Measurements from ENCODE around the gene GRIK3. TPM values are rescaled to one million over a fixed set of nuclear protein-coding genes. Genes with fewer than 3 reads are reported as not detected.
"Not testable (repeated sequence)": the region's sequence is repeated elsewhere in the genome, so short reads cannot be mapped to it uniquely, and the experiment has no call there.

GRIK3 gene
- total and polyA plus RNA-seq, 3 experiments from 2014 or later, result not detected

DNA sequence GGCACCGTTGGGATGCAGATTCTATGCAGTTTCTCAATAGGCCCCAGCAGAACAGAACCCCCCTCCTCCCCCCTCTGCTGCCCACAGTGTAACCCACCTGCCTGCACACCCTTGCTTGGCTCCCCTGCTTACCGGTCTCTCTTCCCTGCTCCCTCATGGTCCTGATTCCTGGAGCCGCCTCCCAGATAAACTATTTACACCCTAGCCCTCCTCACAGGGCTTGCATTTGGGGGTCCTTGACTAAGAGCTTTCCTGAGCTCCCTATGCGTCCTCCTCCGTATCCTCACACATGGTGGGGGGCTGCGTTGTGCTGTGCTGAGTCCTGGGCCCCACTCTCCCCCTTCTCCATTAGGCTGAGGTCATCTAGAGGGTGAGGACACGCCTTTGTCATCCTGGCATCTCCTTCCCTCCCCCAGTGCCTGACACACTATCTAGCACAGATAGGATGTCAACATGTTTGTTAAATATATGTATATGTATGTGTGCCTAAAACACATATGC, 121.9 kb downstream of the GRIK3 start:
- Mint-ChIP-seq H3K27me3 (peaks cover 13 to 34% of the 10 kb centered on the region in 2 donors), H3K4me1 (no peaks in the 10 kb centered on the region), H3K36me3 (no peaks in the 10 kb centered on the region), H3K9me3 (peaks cover 0 to 6% (median 0%) of the 10 kb centered on the region in 5 donors), H3K27ac (no peak overlapping the region), H3K4me3 (no peak overlapping the region)
- POLR2A ChIA-PET, result no interaction called here
- H3K4me3 ChIP-seq (ENCODE audit: low read length), result no peak overlapping the region
- CTCF ChIA-PET, result no interaction called here
- no peaks in the 10 kb centered on the region for H3K9me3 ChIP-seq (ENCODE audit: low read length)
- no peaks in the 10 kb centered on the region for H3K4me1 ChIP-seq (ENCODE audit: insufficient read depth, low read length)
- H3K27me3 ChIP-seq (ENCODE audit: insufficient read depth, low read length, poor library complexity, severe bottlenecking), result no peaks in the 10 kb centered on the region
- DNase-seq, result no peak
- H3K27ac ChIP-seq (ENCODE audit: low read depth, low read length), result no peak overlapping the region
- no peaks in the 10 kb centered on the region for H3K36me3 ChIP-seq (ENCODE audit: insufficient read depth, low read length)

DNA sequence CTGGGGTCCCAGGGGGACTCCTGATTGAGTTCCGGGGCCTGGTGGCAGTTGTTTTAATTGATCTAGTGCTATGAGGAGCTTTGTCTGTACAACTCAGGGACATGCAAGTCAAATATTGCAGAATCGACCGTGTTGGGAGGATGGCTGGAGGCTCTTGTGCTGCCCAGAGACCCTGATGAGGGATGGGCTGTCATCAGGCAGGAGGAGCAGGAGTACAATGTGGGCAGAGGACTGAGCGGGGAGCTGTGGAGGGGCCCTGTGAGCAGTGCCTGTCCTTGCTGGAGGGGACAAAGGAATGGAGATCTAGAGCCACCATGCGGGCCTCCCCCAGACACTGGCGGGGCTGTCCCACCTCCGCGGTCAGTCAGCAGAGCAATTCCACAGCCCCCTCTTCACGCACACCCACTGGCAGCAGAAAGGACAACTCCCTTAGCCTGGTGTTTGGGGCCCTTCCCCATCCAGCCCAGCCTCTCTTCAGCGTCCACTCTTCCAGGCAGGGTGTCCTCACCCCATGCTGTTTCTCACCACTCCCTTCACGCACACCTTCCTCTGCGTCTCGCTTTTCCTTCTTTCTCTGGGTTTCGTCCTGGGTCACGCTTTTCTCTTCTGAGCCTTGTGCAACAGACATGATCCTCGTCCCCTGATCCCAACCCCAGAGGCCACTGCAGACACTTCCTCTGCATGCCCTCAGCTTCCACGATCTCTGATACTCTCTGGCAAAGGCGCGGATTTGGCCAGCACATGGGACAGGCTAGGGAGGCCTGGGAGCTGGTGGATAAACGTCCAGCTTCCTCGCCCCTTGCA, 122.6 kb downstream of the GRIK3 start:
- POLR2A ChIA-PET, result no interaction called here
- CTCF ChIA-PET, result no interaction called here
- no peaks in the 10 kb centered on the region for H3K4me1 Mint-ChIP-seq

GRCh38 chr1:36910886-36911540, 123.3 kb downstream of the GRIK3 start:
- Histone ChIP-seq H3K4me3 (ENCODE audit: low read length) (no peak overlapping the region), H3K9me3 (ENCODE audit: low read length) (no peaks in the 10 kb centered on the region), H3K36me3 (ENCODE audit: insufficient read depth, low read length) (no peaks in the 10 kb centered on the region), H3K27ac (ENCODE audit: low read depth, low read length) (no peak overlapping the region), H3K27me3 (ENCODE audit: insufficient read depth, low read length, poor library complexity, severe bottlenecking) (no peaks in the 10 kb centered on the region), H3K4me1 (ENCODE audit: insufficient read depth, low read length) (no peaks in the 10 kb centered on the region)
- no peak for DNase-seq
- no peak overlapping the region for H3K4me3 Mint-ChIP-seq
- no peaks in the 10 kb centered on the region for H3K36me3 Mint-ChIP-seq
- H3K27me3 Mint-ChIP-seq, result peaks cover 14 to 38% of the 10 kb centered on the region in 2 donors
- peaks cover 0 to 3% (median 0%) of the 10 kb centered on the region in 5 donors for H3K9me3 Mint-ChIP-seq
- H3K4me1 Mint-ChIP-seq, result no peaks in the 10 kb centered on the region
- POLR2A ChIA-PET, result no interaction called here
- CTCF ChIA-PET, result no interaction called here
- H3K27ac Mint-ChIP-seq, result no peak overlapping the region

More for the DNA sequence above, 122.6 kb downstream of the GRIK3 start:
- H3K27ac Mint-ChIP-seq, result no peak overlapping the region
- H3K4me3 Mint-ChIP-seq, result no peak overlapping the region
- peaks cover 14 to 38% of the 10 kb centered on the region in 2 donors for H3K27me3 Mint-ChIP-seq
- Histone ChIP-seq H3K27me3 (ENCODE audit: insufficient read depth, low read length, poor library complexity, severe bottlenecking) (no peaks in the 10 kb centered on the region), H3K9me3 (ENCODE audit: low read length) (no peaks in the 10 kb centered on the region), H3K27ac (ENCODE audit: low read depth, low read length) (no peak overlapping the region), H3K4me3 (ENCODE audit: low read length) (no peak overlapping the region), H3K36me3 (ENCODE audit: insufficient read depth, low read length) (no peaks in the 10 kb centered on the region), H3K4me1 (ENCODE audit: insufficient read depth, low read length) (no peaks in the 10 kb centered on the region)
- no peak for DNase-seq
- H3K9me3 Mint-ChIP-seq, result peaks cover 0 to 3% (median 0%) of the 10 kb centered on the region in 5 donors
- no peaks in the 10 kb centered on the region for H3K36me3 Mint-ChIP-seq

DNA sequence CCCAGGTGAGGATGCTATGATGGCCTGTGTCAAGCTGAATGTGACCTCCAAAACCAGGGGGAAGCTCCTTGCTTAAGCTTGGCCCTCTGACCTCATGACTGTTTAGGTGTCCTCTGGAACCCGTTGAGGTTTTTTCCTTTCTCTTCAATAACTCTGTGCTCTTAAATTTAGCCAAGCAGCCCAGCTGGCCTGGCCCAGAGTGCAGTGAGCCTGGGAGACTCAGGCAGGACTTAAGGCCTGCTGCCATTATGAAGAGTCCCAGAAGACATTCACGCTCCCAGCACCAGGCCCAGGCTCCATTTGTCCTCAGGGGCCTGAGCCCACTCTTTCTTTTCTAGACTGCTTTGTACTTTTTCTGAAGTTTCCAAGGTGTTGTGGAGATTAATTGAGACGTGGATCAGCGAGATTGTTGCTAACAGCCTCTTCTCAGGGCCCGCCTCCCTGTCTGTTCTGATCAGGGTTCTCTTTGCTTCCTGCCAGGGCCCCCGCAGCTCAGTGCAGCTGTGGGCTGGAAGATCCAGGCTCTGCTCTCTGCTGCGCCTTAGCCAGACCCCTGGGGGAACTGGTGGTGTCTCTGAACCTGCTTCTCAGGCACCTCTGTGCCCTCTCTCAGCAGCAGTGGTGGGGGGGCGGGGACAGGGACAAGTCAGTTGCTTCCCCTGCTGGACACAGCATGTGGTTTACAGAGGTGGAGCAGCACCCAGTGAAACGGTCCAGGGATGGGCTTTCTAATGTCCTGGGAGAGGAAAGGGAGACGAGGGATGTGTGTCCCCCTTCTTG, 124.2 kb downstream of the GRIK3 start:
- no peaks in the 10 kb centered on the region for H3K4me1 ChIP-seq (ENCODE audit: insufficient read depth, low read length)
- H3K4me3 ChIP-seq (ENCODE audit: low read length), result no peak overlapping the region
- no peaks in the 10 kb centered on the region for H3K27me3 ChIP-seq (ENCODE audit: insufficient read depth, low read length, poor library complexity, severe bottlenecking)
- ChIA-PET CTCF (no interaction called here), POLR2A (interaction anchor here (1.1 kb wide), 1 partner anchor 21 kb away, joined by 3 read pairs; no protein-coding TSS in a partner anchor)
- Mint-ChIP-seq H3K4me3 (no peak overlapping the region), H3K27ac (no peak overlapping the region), H3K27me3 (peaks cover 14 to 38% of the 10 kb centered on the region in 2 donors), H3K36me3 (no peaks in the 10 kb centered on the region), H3K9me3 (peaks cover 0 to 2% (median 0%) of the 10 kb centered on the region in 5 donors), H3K4me1 (no peaks in the 10 kb centered on the region)
- H3K36me3 ChIP-seq (ENCODE audit: insufficient read depth, low read length), result no peaks in the 10 kb centered on the region
- DNase-seq, result no peak
- no peak overlapping the region for H3K27ac ChIP-seq (ENCODE audit: low read depth, low read length)
- no peaks in the 10 kb centered on the region for H3K9me3 ChIP-seq (ENCODE audit: low read length)

DNA sequence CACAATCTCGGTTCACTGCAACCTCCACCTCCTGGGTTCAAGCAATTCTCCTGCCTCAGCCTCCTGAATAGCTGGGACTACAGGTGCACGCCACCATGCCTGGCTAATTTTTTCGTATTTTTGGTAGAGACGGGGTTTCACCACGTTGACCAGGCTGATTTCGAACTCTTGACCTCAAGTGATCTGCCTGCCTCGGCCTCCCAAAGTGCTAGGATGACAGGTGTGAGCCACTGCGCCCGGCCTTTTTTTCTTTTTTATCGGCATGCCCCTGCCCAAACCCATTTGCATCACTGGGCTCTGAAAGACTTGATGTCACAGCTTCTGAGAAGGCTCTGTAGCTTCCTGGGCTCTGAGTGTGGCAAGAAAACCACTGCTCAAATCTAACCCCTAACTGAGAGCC, 125.0 kb downstream of the GRIK3 start:
- H3K9me3 ChIP-seq (ENCODE audit: low read length); H3K36me3 Mint-ChIP-seq; H3K4me3 ChIP-seq (ENCODE audit: low read length); H3K27ac Mint-ChIP-seq; DNase-seq; H3K36me3 ChIP-seq (ENCODE audit: insufficient read depth, low read length); H3K4me3 Mint-ChIP-seq; H3K4me1 ChIP-seq (ENCODE audit: insufficient read depth, low read length); H3K27ac ChIP-seq (ENCODE audit: low read depth, low read length); H3K4me1 Mint-ChIP-seq; CTCF ChIA-PET; H3K27me3 ChIP-seq (ENCODE audit: insufficient read depth, low read length, poor library complexity, severe bottlenecking); H3K9me3 Mint-ChIP-seq: not testable (repeated sequence)
- POLR2A ChIA-PET, result interaction anchor here (1.1 kb wide), 1 partner anchor 22 kb away, joined by 3 read pairs; no protein-coding TSS in a partner anchor
- peaks cover 14 to 36% of the 10 kb centered on the region in 2 donors for H3K27me3 Mint-ChIP-seq

- Histone ChIP-seq H3K4me3 (ENCODE audit: low read length) (no peak overlapping the region), H3K27me3 (ENCODE audit: insufficient read depth, low read length, poor library complexity, severe bottlenecking) (no peaks in the 10 kb centered on the region), H3K4me1 (ENCODE audit: insufficient read depth, low read length) (no peaks in the 10 kb centered on the region), H3K27ac (ENCODE audit: low read depth, low read length) (no peak overlapping the region), H3K9me3 (ENCODE audit: low read length) (no peaks in the 10 kb centered on the region), H3K36me3 (ENCODE audit: insufficient read depth, low read length) (no peaks in the 10 kb centered on the region)
- no peaks in the 10 kb centered on the region for H3K9me3 Mint-ChIP-seq
- H3K27ac Mint-ChIP-seq, result no peak overlapping the region
- no peak for DNase-seq
- H3K4me1 Mint-ChIP-seq, result no peaks in the 10 kb centered on the region
- ChIA-PET POLR2A (no interaction called here), CTCF (no interaction called here)
- H3K4me3 Mint-ChIP-seq, result no peak overlapping the region
- peaks cover 14 to 25% of the 10 kb centered on the region in 2 donors for H3K27me3 Mint-ChIP-seq
- H3K36me3 Mint-ChIP-seq, result no peaks in the 10 kb centered on the region
Observed at GRCh38 chr1:36908096-36908495, 126.2 kb downstream of the GRIK3 start.

DNA sequence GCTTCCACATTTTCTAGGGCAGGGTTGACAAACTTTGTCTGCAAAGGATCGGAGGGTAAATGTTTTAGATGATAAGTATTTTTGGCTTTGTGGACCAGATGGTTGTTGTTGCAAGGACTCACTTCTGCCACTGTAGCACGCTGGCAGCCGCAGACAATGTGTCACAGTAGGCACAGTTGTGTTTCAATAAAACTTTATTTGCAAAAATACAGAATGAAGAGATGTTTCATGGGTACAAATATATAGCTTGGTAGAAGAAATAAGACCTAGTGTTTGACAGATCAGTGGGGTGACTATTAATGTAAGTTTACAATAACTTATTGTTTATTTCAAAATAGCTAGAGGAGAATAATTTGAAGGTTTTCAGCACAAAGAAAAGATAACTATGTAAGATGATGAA, 127.8 kb downstream of the GRIK3 start:
- H3K9me3 ChIP-seq (ENCODE audit: low read length), result no peaks in the 10 kb centered on the region

DNA sequence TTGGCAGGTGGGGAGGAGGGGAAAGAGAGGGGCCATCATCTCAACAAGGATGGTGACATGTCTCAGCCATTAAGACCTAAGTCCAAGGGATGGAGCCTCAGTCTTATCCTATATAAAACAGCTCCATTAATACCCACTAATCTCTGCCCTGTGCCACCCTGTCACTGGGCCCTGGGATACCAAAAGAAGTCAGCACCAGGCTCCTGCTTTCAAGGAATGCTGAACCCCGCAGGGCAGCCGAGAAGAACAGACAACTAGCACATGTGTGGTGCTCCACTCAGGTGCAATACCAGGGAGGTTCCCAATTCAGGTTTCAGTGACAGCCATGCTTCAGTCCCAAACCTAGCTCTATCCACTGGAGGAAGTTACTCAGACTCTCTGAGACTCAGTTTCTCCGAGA, 128.4 kb downstream of the GRIK3 start:
- CTCF ChIA-PET, result no interaction called here
- Histone ChIP-seq H3K9me3 (ENCODE audit: low read length) (no peaks in the 10 kb centered on the region), H3K4me1 (ENCODE audit: insufficient read depth, low read length) (no peaks in the 10 kb centered on the region), H3K27me3 (ENCODE audit: insufficient read depth, low read length, poor library complexity, severe bottlenecking) (no peaks in the 10 kb centered on the region), H3K4me3 (ENCODE audit: low read length) (no peak overlapping the region), H3K36me3 (ENCODE audit: insufficient read depth, low read length) (no peaks in the 10 kb centered on the region), H3K27ac (ENCODE audit: low read depth, low read length) (no peak overlapping the region)
- Mint-ChIP-seq H3K9me3 (peaks cover 0 to 6% (median 0%) of the 10 kb centered on the region in 5 donors), H3K27me3 (peaks cover 5 to 25% of the 10 kb centered on the region in 2 donors), H3K4me3 (no peak overlapping the region), H3K36me3 (no peaks in the 10 kb centered on the region), H3K4me1 (no peaks in the 10 kb centered on the region), H3K27ac (no peak overlapping the region)
- POLR2A ChIA-PET, result no interaction called here
- DNase-seq, result no peak

More for the DNA sequence above, 127.8 kb downstream of the GRIK3 start:
- Mint-ChIP-seq H3K4me3 (no peak overlapping the region), H3K9me3 (peaks cover 0 to 6% (median 0%) of the 10 kb centered on the region in 5 donors), H3K27ac (no peak overlapping the region), H3K36me3 (no peaks in the 10 kb centered on the region), H3K27me3 (peaks cover 9 to 26% of the 10 kb centered on the region in 2 donors), H3K4me1 (no peaks in the 10 kb centered on the region)
- CTCF ChIA-PET, result no interaction called here
- no peak overlapping the region for H3K27ac ChIP-seq (ENCODE audit: low read depth, low read length)
- no peaks in the 10 kb centered on the region for H3K36me3 ChIP-seq (ENCODE audit: insufficient read depth, low read length)
- H3K4me1 ChIP-seq (ENCODE audit: insufficient read depth, low read length), result no peaks in the 10 kb centered on the region
- no peaks in the 10 kb centered on the region for H3K27me3 ChIP-seq (ENCODE audit: insufficient read depth, low read length, poor library complexity, severe bottlenecking)
- POLR2A ChIA-PET, result no interaction called here
- no peak overlapping the region for H3K4me3 ChIP-seq (ENCODE audit: low read length)
- no peak for DNase-seq
